IPS-18a (cell line): ENCODE results near the gene PRKAA1.
"Not testable (repeated sequence)": the region's sequence is repeated elsewhere in the genome, so short reads cannot be mapped to it uniquely, and the experiment has no call there.

Source experiments
- H3K27ac ChIP-seq: one replicate; pipeline ENCODE4 v1.5.1; 2013; ENCODE audit warnings: low read length
- H3K27me3 ChIP-seq: one replicate; pipeline ENCODE4 v1.6.1; 2013; ENCODE audit warnings: mild to moderate bottlenecking, low read length; ENCODE audit not compliant: control insufficient read depth, insufficient read depth
- H3K36me3 ChIP-seq: one replicate; pipeline ENCODE4 v1.6.1; 2013; ENCODE audit warnings: low read depth, low read length; ENCODE audit not compliant: control insufficient read depth
- H3K4me1 ChIP-seq: one replicate; pipeline ENCODE4 v1.6.1; 2013; ENCODE audit warnings: low read depth, low read length; ENCODE audit not compliant: control insufficient read depth
- H3K4me3 ChIP-seq: one replicate; pipeline ENCODE4 v1.5.1; 2013; ENCODE audit warnings: low read length
- H3K9ac ChIP-seq: one replicate; pipeline ENCODE4 v1.6.1; 2013; ENCODE audit warnings: mild to moderate bottlenecking, low read length, moderate library complexity
- H3K9me3 ChIP-seq: one replicate; pipeline ENCODE4 v1.6.1; 2013; ENCODE audit warnings: low read depth, low read length; ENCODE audit not compliant: control insufficient read depth

Gene PRKAA1

DNA sequence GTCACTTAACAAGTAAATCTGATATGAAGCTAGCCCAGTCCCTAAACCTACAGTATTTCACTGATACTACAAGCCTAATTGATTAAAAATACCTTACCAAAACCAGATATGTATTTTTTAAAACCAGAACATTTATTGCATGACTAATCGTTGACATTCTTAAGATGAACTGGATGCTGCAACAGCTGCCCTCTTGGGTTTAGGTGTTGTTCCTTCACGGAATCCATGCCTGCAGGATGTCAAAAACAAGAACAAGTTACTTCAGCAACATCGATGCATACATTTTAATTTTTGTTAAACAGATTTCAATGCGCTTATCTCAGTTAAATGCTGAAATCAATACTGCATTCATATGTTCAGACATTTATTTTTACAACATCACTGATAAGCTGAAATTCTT lies 34.2 kb upstream of the PRKAA1 start:
- H3K9ac ChIP-seq: peak overlapping the region; percentile 100
- H3K9me3 ChIP-seq: no peaks in the 10 kb centered on the region
- H3K36me3 ChIP-seq: peaks cover 73% of the 10 kb centered on the region
- no peak overlapping the region for H3K27ac ChIP-seq
- H3K4me1 ChIP-seq: peaks cover 19% of the 10 kb centered on the region
- H3K27me3 ChIP-seq: no peaks in the 10 kb centered on the region
- H3K4me3 ChIP-seq: peak overlapping the region; percentile 100

GRCh38 chr5:40831346-40832210 lies 33.4 kb upstream of the PRKAA1 start:
- peak overlapping the region; percentile 100 for H3K4me3 ChIP-seq
- H3K4me1 ChIP-seq: peaks cover 19% of the 10 kb centered on the region
- peak overlapping the region; percentile 100 for H3K9ac ChIP-seq
- H3K27me3 ChIP-seq: no peaks in the 10 kb centered on the region
- no peaks in the 10 kb centered on the region for H3K9me3 ChIP-seq
- H3K27ac ChIP-seq: no peak overlapping the region
- peaks cover 80% of the 10 kb centered on the region for H3K36me3 ChIP-seq

- no peaks in the 10 kb centered on the region for H3K27me3 ChIP-seq
- peaks cover 83% of the 10 kb centered on the region for H3K36me3 ChIP-seq
- H3K9me3 ChIP-seq: no peaks in the 10 kb centered on the region
- H3K27ac ChIP-seq: no peak overlapping the region
- no peak overlapping the region for H3K4me3 ChIP-seq
- H3K9ac ChIP-seq: no peak overlapping the region
- H3K4me1 ChIP-seq: peaks cover 15% of the 10 kb centered on the region
These were observed 31.8 kb upstream of the PRKAA1 start for GRCh38 chr5:40829748-40830533.

DNA sequence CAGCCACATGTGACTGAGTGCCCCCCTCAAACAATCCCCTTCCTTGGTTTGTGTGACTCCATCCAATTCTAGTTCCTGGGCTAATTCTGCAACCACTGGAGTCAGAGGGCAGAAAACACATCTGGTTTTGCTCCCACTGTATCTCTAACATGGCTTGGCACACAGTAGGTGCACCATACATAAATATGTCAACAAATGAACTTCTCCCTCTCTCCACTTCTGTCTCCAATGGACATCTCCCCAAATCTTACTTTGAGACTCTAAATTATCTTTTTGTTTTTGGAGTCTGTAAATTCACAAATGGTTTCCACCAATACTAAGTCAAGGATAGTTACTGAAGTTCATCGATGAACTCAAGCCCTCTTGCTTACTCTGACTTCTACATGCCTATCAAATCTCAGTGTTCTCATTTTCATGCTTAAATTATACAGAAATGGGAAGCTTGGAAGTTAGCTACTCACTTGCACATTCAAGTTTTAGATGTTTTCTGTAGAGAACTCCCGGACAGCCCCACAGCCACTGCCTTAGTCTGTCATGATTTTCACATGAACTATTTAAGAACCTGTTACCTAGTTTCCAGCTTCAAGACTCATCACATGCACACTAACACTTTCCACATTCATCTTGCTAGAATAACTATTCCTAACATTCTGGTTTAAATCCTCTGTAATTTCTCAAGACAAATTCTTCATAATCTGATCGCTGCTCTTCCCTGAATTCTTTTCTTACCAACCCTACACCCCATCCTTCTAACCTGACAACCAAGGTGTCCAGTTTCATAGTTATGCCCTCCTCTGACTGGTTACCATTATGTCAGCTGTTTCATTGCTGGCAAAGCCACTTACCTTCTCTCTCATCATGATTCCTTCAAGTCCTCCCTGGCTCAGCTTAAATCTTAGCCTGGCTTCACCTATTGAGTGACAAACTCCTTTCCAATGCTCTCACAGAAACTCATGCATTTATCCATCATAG lies 30.8 kb upstream of the PRKAA1 start:
- no peaks in the 10 kb centered on the region for H3K9me3 ChIP-seq
- H3K4me3 ChIP-seq: no peak overlapping the region
- H3K9ac ChIP-seq: peak overlapping the region; percentile 31
- no peak overlapping the region for H3K27ac ChIP-seq
- peaks cover 77% of the 10 kb centered on the region for H3K36me3 ChIP-seq
- peaks cover 15% of the 10 kb centered on the region for H3K4me1 ChIP-seq
- no peaks in the 10 kb centered on the region for H3K27me3 ChIP-seq

DNA sequence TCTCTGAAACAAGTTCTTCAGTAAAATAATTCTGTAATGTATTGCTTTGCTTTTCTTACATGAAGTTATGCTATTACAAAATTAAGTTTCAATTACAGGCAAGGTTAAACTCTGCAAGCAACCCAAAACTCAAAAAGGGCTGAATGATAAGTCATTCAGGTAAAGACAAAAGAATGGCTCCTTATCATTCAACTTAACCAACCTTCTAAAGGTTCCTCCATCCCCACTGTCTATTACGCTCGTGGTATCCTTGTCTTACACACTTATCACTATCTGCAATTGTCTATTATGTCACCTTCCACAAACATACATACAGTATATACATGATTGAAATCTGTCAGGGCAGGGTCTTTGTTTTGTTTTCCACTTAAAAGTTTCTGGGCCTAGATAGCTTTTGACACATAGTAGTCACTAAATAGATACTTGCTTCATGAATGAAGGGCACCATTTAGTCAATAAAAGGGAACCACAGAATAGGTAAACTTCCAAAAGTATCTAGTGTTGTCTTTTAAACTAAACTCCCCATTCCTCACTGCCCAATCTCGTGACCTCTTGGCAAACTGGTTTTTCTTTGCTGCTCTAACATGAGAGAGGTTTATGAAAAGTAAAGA lies 30.0 kb upstream of the PRKAA1 start:
- H3K36me3 ChIP-seq: peaks cover 68% of the 10 kb centered on the region
- H3K27ac ChIP-seq: no peak overlapping the region
- H3K4me3 ChIP-seq: no peak overlapping the region
- no peak overlapping the region for H3K9ac ChIP-seq
- no peaks in the 10 kb centered on the region for H3K9me3 ChIP-seq
- no peaks in the 10 kb centered on the region for H3K27me3 ChIP-seq
- H3K4me1 ChIP-seq: peaks cover 8% of the 10 kb centered on the region

DNA sequence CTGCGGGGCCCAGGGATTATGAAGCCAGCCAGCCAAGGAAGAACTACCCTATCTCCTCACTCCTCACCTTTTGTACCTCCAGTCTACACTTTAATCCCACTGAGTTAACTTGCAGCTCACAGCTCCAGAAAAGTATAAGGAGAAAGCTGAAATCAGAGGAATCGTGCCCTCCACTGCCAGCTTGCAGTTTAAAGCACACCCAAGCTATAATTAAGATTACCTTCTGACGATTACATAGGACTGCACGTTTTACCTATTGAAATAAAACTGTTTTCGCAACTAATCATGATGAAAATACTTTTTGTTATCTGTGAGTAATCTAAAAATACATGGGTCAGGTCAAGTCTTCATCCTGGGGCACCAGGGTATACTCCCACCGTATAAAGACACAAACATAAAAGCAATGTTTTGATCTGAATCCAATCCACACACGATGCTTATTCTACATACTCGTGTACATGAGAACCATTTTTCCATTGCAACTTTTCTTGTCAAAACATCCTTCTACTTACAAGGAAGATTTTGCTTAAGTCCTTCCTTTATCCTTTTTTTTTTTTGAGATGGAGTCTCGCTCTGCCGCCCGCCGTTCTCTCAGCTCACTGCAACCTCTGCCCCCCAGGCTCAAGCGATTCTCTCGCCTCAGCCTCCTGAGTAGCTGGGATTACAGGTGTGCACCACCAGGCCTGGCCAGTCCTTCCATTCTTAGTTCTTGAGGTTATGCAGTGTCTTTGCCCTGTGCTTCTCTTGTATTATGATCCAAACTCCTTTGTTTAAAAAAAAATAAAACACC lies 29.2 kb upstream of the PRKAA1 start:
- Histone ChIP-seq H3K27me3 (no peaks in the 10 kb centered on the region), H3K36me3 (peaks cover 61% of the 10 kb centered on the region), H3K9me3 (no peaks in the 10 kb centered on the region), H3K9ac (no peak overlapping the region), H3K4me1 (peaks cover under 1% of the 10 kb centered on the region), H3K4me3 (no peak overlapping the region), H3K27ac (no peak overlapping the region)

DNA sequence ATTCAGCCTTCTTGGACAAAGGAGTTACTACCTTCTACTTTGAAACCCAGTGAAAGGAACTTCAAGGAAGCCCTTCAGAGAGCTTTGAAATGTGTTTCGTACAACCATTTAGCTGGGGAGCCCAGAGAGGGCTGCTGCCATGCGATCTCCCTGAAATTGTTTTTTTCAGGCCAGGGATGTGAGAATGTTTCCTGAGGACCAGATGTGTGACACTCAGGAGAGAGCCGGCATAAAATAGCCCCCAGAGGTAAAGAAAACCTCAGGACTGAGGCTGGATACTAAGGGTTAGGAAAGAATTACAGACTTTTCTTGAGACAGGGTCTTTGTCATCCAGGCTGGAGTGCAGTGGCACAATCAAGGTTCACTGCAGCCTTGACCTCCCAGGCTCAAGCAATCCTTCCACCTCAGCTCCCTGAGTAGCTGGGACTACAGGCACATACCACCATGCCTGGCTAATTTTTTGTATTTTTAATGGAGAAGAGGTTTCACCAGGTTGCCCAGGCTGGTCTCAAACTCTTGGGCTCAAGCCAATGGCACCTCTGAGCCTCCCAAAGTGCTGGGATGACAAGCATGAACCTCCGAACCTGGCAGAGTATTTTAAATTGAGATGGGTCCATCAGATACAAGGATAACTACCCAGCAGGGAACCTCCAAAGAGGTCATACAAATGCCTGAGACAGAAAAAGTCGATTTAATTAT lies 28.5 kb upstream of the PRKAA1 start:
- Histone ChIP-seq H3K9ac (no peak overlapping the region), H3K9me3 (no peaks in the 10 kb centered on the region), H3K27ac (no peak overlapping the region), H3K36me3 (peaks cover 53% of the 10 kb centered on the region), H3K27me3 (no peaks in the 10 kb centered on the region), H3K4me1 (no peaks in the 10 kb centered on the region), H3K4me3 (no peak overlapping the region)

DNA sequence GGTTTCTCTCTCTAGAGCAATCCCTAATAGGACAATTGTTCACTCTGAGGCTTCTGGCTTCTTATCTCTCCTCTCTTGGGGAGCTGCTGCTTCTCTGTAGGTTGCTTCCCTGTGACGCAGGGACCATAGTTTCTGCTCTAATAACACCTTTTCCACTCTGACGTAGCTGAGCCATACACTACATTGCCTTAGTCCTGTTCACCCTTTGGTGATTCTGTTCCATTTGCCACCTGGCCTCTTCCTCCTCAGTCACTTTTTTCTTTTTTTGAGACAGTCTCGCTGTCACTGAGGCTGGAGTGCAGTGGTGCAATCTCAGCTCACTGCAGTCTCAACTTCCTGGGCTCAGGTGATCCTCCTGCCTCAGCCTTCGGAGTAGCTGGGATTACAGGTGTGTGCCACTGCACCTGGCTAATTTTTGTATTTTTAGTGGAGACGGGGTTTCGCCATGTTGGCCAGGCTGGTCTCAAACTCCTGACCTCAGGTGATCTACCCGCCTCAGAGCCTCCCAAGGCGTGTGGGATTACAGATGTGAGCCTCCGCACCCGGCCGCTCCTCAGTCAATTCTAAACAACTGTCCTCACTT lies 27.4 kb upstream of the PRKAA1 start:
- H3K4me1 ChIP-seq, H3K4me3 ChIP-seq, H3K27ac ChIP-seq, H3K9ac ChIP-seq, H3K9me3 ChIP-seq, H3K27me3 ChIP-seq: not testable (repeated sequence)
- peaks cover 43% of the 10 kb centered on the region for H3K36me3 ChIP-seq

DNA sequence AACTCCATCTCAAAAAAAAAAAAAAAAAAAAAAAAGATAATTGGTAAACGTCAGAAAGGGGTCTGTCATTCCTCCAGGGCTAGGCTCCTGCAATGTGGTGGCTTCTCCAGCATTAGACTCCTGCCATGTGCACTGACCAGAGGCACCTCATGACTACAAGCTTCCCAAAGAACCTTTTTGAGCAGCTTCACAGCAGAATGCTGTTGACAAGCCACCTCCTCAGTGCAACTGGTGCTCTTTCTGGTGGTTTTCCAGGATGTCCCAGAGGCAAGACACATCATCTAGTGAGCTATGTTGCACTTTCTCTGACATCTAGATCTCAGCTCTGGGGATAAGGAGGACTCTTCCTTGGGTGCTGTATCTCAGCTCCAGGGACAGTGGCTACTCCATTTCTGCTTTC lies 25.3 kb upstream of the PRKAA1 start:
- Histone ChIP-seq H3K9me3 (no peaks in the 10 kb centered on the region), H3K9ac (no peak overlapping the region), H3K4me3 (no peak overlapping the region), H3K4me1 (no peaks in the 10 kb centered on the region), H3K27ac (no peak overlapping the region), H3K27me3 (no peaks in the 10 kb centered on the region), H3K36me3 (peaks cover 22% of the 10 kb centered on the region)
